HepG2 (cell line): ENCODE data around the gene CELSR3. TPM values are rescaled to one million over a fixed set of nuclear protein-coding genes. Genes with fewer than 3 reads are reported as not detected.

Experiments
- ATAD3A ChIP-seq: sonication (generic); formaldehyde crosslinking; IDR thresholded peaks from 2 replicates; pipeline ENCODE4 v1.4.0; 2020; ENCODE audit warnings: missing genetic modification reagents
- BORCS8-MEF2B ChIP-seq: sonication (generic); formaldehyde crosslinking; IDR thresholded peaks from 2 replicates; pipeline ENCODE4 v1.8.0; 2022; ENCODE audit warnings: mild to moderate bottlenecking, missing genetic modification reagents
- FUBP1 ChIP-seq: sonication (generic); formaldehyde crosslinking; IDR thresholded peaks from 2 replicates; pipeline ENCODE4 v1.5.1; 2020; ENCODE audit warnings: missing genetic modification reagents, mild to moderate bottlenecking, borderline replicate concordance
- GABPA ChIP-seq, 2 experiments: IDR thresholded peaks; 2 replicates each; pipeline ENCODE4 v1.6.1; 2011 to 2016; ENCODE audit warnings: low read depth in 2 of 2, low read length in 1 of 2, missing biosample characterization in 1 of 2, missing genetic modification characterization in 1 of 2
- HNF1B ChIP-seq: sonication (generic); formaldehyde crosslinking; IDR thresholded peaks from 2 replicates; pipeline ENCODE4 v1.5.1; 2020; ENCODE audit warnings: mild to moderate bottlenecking, moderate library complexity, missing genetic modification reagents
- JARID2 ChIP-seq: sonication (generic); formaldehyde crosslinking; IDR thresholded peaks from 2 replicates; pipeline ENCODE4 v1.8.1; 2023; ENCODE audit warnings: missing genetic modification reagents, inconsistent platforms; ENCODE audit not compliant: insufficient replicate concordance
- KDM6A ChIP-seq: IDR thresholded peaks from 2 replicates; pipeline ENCODE4 v1.6.1; 2016; ENCODE audit warnings: low read depth
- MLLT10 ChIP-seq: sonication (generic); formaldehyde crosslinking; IDR thresholded peaks from 2 replicates; pipeline ENCODE4 v1.4.0; 2020; ENCODE audit warnings: missing genetic modification reagents
- MYPOP ChIP-seq: sonication (generic); formaldehyde crosslinking; IDR thresholded peaks from 2 replicates; pipeline ENCODE4 v1.8.1; 2023; ENCODE audit warnings: mild to moderate bottlenecking, moderate library complexity, missing genetic modification reagents
- MZF1 ChIP-seq: sonication (generic); formaldehyde crosslinking; IDR thresholded peaks from 2 replicates; pipeline ENCODE4 v1.8.1; 2023; ENCODE audit warnings: mild to moderate bottlenecking, missing genetic modification reagents, borderline replicate concordance
- NCOA1 ChIP-seq: sonication (generic); formaldehyde crosslinking; IDR thresholded peaks from 2 replicates; pipeline ENCODE4 v1.9.0; 2021; ENCODE audit warnings: missing genetic modification reagents
- NFYB ChIP-seq: sonication (generic); formaldehyde crosslinking; IDR thresholded peaks from 2 replicates; pipeline ENCODE4 v1.4.0; 2020; ENCODE audit warnings: missing genetic modification reagents
- SNAPC4 ChIP-seq: sonication (generic); formaldehyde crosslinking; IDR thresholded peaks from 2 replicates; pipeline ENCODE4 v1.4.0; 2020; ENCODE audit warnings: mild to moderate bottlenecking, missing genetic modification reagents
- TAF1 ChIP-seq: sonication (generic); formaldehyde crosslinking; IDR thresholded peaks from 2 replicates; pipeline ENCODE4 v1.4.0; 2020; ENCODE audit warnings: missing genetic modification reagents
- ZNF296 ChIP-seq: sonication (generic); formaldehyde crosslinking; conservative IDR thresholded peaks from 2 replicates; pipeline ENCODE4 v1.5.0; 2020; ENCODE audit warnings: mild to moderate bottlenecking, missing genetic modification reagents
- ZNF335 ChIP-seq: sonication (generic); formaldehyde crosslinking; IDR thresholded peaks from 2 replicates; pipeline ENCODE4 v1.4.0; 2020; ENCODE audit warnings: missing genetic modification reagents
- polyA plus RNA-seq, 8 experiments: library from polyadenylated mRNA; depleted of rRNA in 3 of 8; stranded (reverse) in 7 of 8; unstranded in 1 of 8; fragments of >200 nt; fragmentation: Illumina TruSeq in 4 of 8; extraction: Trizol in 4 of 8; gene quantifications; 2 replicates each; pipeline versions ENCODE4 v1.2.1 to v1.2.3, GENCODE V29; 2011 to 2016; ENCODE audit warnings: low read depth in 4 of 8, missing spikeins in 1 of 8, mixed read lengths in 1 of 8; ENCODE audit not compliant: insufficient read depth in 1 of 8
- total RNA-seq, 5 experiments: library from RNA; depleted of rRNA; stranded (reverse); fragments of >200 nt; fragmentation: Illumina TruSeq; extraction: Trizol; gene quantifications; 2 replicates each; pipeline ENCODE4 v1.2.3, GENCODE V29; 2016; ENCODE audit warnings: low read depth in 1 of 5
- TF ChIP-seq, protein P1 (sequence below): sonication (generic); formaldehyde crosslinking; IDR thresholded peaks from 2 replicates; pipeline ENCODE4 v1.8.1; 2023; ENCODE audit warnings: missing genetic modification reagents, mild to moderate bottlenecking, borderline replicate concordance
- TF ChIP-seq, protein P2 (sequence below): sonication (generic); formaldehyde crosslinking; IDR thresholded peaks from 2 replicates; pipeline ENCODE4 v1.8.0; 2022; ENCODE audit warnings: missing genetic modification reagents, low read depth, mild to moderate bottlenecking, borderline replicate concordance

Gene CELSR3
- total and polyA plus RNA-seq, 2 of the 13 experiments (the other 11 are each of a cell fraction or from before 2014, with no cell fraction given), result 5.4 to 6.7 TPM

DNA sequence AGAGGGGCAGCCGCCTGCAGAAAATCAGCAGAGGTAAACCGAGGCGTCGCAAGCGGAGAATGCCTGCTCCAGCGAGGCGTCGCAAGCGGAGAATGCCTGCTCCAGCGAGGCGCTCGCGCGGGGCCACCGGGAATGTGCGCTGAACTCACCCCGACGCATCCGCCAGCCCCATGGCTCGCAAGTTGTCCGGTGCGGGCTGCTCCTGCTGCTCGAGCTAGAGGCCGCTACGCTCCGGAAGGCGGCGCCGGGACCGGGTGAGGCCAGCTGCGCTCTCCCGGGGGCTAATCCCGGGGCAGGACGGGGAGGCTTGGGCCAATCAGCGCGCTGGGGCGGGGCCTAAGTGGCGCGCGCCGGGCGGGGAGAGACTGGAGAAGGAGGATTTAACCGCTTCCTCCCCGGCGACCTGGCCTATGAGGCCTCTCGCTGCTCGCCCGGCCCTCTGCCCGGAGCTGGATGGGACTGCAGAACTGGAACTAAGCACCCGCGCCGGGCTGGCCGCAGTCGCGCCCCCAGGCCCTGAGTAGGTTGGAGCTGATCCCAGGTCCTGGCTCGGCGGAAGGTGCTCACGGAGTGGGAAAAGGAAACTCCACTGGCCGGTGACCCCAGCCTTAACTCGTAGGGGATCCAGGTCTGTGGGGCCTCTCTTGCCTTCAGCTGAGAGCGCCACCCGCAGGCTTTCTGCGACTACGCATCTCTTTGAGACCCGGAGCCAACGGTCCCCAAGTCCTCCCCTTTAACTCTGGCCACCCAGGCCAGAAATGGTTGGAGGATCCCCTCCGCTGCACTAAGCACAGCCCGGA is 27.3 kb downstream of the CELSR3 start, which contains the start of gene SLC26A6 (continued):
- no peak for TF ChIP-seq FUBP1 (CRISPR knock-in tag)
- peak; percentile 77; the same call in 1 of the 2 replicates for TF ChIP-seq BORCS8-MEF2B
- peak; percentile 73 for TF ChIP-seq NCOA1 (CRISPR knock-in tag)
- TF ChIP-seq ZNF296 (CRISPR knock-in tag), result no peak
- no peak for TF ChIP-seq ZNF335 (CRISPR knock-in tag)
- TF ChIP-seq MZF1 (CRISPR knock-in tag), result peak; percentile 87; the same call in 1 of the 2 replicates
- TF ChIP-seq SNAPC4 (CRISPR knock-in tag), result peak; percentile 78; the same call in 1 of the 2 replicates
- TF ChIP-seq KDM6A, result no peak
- no peak for TF ChIP-seq GABPA (IDR thresholded peaks at IDR 0.05; ENCODE audit: low read depth, low read length)
- TF ChIP-seq GABPA (CRISPR knock-in tag; IDR thresholded peaks at IDR 0.05; ENCODE audit: low read depth), result peak; percentile 52
- peak; percentile 76 for TF ChIP-seq HNF1B (CRISPR knock-in tag)
- no peak for TF ChIP-seq MLLT10 (CRISPR knock-in tag)
- peak; percentile 97 for TF ChIP-seq TAF1 (CRISPR knock-in tag)
- no peak for TF ChIP-seq JARID2
- TF ChIP-seq, protein P1, sequence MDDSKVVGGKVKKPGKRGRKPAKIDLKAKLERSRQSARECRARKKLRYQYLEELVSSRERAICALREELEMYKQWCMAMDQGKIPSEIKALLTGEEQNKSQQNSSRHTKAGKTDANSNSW (CRISPR knock-in tag), result no peak
- no peak; the same call in 1 of the 2 replicates for TF ChIP-seq MYPOP (CRISPR knock-in tag)
- peak; percentile 96 for TF ChIP-seq NFYB
- TF ChIP-seq, protein P2, sequence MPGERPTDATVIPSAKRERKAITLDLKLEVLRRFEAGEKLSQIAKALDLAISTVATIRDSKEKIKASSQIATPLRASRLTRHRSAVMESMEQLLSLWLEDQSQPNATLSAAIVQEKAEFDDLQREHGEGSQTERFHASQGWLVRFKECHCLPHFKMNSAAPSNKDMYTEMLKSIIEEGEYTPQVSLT (CRISPR knock-in tag), result 0 out of 2 replicates have a peak, but pooled peaks have one; percentile 10
- no peak for TF ChIP-seq ATAD3A (CRISPR knock-in tag)
